ENCODE data around the gene GLB1L.
"Not testable (repeated sequence)": the region's sequence is repeated elsewhere in the genome, so short reads cannot be mapped to it uniquely, and the experiment has no call there.

Gene GLB1L

DNA sequence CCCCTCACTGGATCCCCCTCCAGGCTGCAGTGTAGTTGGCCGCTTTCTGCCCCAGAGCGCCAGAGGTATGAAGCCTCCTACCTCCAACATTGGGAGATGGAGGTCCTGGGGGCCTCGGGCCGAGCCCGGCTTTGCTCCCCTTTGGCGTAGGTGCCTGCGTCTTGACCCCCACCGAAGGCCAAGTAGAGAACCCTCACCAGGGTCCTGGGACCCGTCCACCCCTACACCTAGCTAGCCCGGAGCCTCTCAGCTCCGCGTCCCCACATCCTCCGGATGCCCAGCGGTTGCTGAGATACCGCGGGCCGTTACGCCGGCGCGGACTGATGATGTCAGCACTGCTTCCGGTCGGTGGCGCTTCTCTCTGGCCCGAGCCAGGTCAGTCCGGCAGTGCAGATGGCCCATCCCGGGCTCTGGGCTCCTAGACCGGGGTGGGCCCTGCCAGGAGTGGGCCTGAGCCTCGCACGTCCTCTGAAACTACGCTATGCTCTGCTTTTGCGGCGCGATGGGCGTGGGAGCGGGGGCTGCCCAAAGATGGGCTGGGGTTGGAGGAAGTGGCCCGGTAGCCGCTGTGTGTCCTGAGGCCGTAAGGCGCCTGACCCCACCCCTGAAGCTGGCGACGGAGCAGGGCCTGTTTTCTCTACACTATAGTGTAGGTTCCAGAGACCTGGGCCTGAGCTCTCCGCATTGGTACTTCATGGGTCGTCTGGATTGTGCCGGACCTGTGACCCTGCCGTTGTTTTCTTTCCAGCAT, at the start of gene GLB1L, which contains the start of gene STK16:
Gene GLB1L, minus strand, starts transcription at position 297 of the 751 bp plus-strand sequence. CDS start 1,871 bp downstream, outside the sequence.
Gene STK16, plus strand, starts transcription at position 332 of the 751 bp plus-strand sequence. CDS start 521 bp downstream, outside the sequence.
- peak; percentile 89 for DNase-seq

DNA sequence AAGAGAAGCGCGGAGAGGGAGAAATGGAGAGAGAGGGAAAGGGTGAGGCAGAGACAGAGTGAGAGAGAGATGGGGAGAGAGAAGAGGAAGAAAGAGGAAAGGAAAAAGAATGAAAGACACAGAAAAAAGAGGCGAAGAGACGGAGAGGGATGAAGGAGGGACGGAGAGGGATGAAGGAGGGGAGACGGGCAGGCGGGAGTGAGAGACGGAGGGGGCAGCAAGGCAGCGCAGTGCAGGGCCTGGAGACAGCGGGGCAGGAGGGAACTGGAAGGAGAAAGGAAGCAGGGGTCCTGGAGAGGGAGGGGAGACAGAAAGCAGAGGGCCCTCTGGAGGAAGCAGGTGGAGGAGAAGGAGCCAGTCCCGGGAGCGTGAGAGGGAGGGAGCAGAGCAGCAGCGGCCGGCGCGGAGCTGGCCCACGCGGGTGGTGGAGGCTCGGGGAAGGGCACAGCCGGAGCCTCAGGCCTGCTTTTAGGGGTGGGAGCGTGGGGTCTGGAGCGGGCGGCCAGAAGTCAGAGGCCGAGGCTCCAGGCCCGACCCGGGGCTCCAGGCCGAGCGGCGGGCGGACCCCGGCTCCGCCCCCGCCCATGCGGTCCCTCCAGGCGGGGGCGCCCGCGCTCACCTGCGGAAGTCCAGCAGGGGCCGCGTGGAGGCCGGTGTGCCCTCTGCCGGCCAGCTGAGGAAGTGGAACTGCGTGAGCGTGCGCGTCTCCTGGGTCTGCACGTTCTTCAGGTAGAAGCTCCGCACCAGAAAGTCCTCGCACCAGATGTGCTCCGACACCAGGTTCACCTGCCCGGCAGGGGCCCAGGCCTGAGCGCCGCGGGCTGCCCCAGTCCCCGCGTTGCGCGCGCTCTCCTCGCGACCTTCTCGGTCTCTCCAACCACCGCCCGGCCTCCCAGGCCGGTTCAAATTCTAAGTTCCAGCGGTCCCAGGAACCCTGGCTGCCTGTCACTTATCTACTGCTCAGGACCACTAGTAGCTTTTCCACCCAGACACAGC, 49.4 kb upstream of the GLB1L start:
- DNase-seq: peak; percentile 94

DNA sequence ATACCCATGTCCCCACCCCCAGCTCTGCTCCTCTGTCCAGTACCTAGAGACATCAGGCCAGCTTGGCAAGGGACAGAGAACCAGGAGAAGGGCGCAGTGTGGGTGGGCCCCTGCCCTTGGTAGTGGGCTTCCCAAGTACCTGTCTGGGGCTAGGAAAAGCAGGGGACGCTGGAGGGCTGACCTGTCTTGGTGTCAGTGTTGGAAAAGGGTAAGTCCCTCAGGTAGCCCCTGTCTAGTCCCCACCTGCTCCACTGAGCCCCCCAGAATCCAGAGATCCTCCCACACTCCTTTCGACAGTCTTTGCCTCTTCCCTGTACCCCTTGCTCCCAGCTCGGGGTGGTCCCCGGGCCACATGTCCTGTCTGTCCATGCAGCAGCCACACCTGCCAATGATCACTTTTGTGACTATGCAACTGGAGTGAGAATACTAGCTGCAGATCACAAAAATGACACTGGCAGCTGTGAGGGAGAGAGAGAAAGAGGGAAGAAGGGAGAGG, 48.5 kb upstream of the GLB1L start:
- DNase-seq: no peak

DNA sequence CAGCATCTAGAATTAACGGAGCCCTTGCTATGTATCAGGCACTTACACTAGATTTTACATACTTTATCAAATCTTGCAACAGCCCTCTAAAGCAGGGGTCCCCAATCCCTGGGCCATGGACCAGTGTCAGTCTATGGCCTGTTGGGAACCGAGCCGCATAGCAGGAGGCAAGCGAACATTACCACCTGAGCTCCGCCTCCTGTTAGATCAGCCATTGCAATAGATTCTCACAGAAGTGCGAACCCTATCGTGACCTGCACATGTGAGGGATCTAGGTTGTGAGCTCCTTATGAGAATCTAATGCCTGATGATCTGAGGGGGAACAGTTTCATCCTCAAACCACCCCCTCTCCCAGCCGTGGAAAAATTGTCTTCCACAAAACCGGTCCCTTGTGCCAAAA, 47.4 kb upstream of the GLB1L start:
- no peak for DNase-seq

DNA sequence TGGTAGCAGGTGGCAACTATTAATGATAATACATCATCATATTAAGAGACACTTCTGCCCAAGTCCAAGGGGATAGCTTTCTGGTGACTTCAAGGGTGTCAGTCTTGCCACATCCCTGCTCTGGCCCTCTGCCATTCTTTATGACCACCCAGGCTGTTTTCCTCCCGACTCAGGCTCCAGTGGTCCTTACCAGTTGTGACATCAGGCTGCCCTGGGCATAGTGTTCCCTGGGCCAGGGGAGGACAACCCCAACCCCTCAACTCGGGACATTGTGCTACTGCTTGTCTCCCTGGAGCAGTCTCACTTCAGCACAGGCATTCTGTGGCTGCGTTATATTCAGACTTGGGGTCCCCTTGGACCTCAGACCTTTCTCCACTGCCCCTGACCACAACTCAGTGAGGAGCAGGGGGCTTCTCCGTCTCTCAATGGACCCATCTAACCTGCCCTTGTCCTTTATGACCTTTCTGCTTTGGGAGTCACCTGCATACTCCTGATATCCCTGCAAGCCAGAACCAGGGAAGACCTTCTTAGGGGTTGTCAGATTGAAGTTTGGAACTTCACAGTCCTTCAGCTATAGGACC, 46.8 kb upstream of the GLB1L start:
- no peak for DNase-seq

DNA sequence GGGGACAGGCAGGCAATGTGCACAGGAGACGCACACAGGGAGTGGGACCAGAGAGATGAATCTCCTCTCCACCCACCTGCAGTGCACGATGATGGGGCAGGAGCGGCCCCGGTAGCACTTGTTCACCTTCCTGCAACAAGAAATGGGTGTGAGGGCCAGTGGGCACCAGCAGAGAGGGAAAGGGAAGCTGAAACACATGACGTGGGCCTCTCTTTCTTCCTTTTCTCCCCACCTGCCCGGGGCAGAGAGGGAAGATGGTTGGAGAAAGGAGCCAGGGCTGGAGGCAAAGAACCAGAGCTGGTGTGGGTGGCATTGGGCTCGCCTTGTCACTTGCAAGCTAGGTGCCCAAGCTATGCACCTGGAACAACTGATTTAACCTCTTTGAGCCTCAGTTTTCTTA, 46.1 kb upstream of the GLB1L start:
- no peak for DNase-seq

DNA sequence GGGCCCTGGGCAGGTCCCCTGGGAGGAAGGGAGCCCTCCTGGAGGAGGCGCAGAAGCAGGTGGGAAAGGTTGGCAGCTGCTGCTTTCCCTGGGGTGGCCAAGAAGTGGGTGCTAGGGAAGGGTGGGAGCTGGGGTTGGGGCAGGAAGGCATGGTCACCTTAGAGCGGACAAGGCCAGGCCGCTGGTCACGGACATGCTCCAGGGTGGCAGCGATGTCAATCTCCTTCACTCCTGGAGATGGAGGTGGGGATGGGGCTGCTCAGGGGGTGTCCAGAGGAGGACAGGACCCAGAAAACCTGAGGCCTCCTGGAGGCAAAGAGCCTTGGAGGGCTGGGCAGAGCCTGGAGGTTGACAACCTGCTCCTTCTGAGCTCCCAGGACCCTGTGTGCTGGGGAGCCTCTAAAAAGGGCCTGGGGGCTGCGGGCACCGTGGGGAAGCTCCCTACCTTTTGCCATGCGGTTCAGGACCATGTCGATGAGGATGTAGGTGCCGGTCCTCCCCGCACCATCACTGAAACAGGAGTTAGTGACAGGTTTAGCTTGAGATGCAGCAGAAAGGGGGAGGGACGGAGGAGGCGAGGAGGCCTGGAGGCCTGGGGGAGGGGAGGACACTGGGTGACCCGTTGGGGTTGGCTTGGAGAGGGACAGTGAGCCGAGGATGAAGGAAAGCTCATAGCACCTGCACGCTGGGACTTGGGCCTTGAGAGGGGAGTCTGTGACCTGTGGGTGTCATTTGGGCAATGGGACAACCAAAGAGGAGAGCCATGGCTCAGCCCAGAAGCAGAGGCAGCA, 45.3 kb upstream of the GLB1L start:
- no peak for DNase-seq

DNA sequence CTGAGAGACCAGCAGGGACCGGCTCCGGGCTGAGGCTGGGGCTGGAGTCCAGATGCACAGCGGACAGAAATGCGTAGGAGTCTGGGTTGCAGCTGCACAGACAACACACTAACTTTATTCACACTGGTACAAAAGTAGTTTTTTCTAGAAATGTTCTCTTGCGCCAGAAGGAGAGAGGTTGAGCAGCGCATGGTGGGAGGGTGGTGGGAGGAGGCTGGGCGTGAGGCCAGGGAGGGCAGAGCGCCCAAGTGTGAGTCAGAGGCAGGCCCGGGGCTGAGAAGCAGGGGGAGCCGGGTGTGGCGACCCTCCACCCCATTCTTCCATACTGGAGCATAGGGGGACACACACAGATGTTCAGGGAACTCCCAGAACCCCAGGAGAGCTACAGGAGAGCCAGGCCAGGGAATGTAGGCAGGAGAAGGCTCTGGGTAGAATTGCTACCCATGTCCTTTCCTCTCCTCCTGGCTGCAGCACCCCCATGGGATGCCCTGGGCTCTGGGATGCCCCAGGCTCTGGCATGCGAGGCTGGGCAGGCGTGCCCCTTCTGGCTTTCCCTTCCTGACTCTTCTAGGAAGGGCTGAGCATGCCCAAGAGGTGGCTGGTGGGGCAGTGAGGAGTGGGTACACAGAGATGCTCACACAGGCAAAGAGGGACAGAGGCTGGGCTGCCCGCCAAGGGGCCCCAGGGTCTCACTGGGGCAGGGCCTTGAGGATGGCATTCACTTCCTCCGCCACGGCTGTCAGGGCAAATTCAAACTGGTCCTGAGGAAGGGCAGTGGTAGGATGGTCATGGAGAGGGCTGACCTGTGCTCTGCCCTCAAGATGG, 44.5 kb upstream of the GLB1L start:
- DNase-seq: no peak

DNA sequence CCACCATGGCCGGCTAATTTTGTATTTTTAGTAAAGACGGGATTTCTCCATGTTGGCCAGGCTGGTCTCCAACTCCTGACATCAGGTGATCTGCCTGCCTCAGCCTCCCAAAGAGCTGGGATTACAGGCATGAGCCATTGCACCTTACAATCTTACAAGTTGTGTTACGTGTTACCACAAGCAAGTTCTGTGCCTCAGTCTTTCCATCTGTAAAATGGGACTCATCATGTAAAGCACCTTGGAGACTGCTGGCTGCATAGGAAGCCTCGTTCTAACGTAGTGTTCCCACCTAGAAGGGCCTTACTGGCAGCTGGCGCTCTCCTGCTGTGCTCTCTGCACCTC, 43.9 kb upstream of the GLB1L start:
- no peak for DNase-seq

DNA sequence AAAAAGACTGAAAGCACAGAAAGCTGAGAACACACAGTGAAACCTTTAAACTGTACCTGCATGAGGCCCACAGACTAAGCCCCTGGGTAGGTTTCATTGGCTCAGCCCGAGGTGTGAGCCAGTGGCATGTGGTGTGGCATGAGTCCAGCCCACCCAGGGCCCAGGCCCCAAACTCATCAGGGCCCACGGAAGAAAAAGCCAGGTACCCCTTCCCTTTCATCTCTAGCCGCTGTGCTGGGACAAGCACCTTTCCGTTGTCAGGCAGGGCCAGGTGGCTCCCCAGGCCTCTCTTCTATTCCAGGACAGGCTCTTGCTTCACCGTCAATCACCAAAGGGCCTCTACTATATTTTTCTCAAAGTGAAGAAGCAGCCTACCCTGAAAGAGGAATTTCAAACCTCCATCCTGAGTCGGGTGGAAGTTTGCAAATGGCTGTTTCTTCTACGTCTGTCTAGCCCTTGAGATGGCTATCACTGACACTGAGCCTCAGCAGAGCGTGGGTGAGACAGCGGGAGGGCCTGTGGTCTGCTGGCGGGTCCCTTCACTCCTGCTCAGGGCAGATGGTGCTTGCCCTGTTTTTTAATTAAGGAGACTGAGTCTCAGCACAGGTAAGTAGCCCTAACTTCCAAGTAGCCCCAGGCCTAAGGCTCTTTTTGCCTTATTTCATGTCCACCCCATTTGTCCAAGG, 42.5 kb upstream of the GLB1L start:
- no peak for DNase-seq

DNA sequence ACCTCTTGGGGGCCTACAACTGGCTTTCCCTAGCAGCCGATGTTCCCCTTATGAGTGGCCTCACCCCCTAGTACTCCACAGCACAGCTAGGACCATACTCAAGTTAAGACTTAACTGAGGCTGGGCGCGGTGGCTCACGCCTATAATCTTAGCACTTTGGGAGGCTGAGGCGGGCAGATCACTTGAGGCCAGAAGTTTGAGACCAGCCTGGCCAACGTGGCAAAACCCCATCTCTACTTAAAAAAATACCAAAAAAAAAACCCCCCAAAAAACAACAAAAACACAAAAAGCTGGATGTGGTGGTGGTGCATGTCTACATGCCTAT, 41.8 kb upstream of the GLB1L start:
- not testable (repeated sequence) for DNase-seq

DNA sequence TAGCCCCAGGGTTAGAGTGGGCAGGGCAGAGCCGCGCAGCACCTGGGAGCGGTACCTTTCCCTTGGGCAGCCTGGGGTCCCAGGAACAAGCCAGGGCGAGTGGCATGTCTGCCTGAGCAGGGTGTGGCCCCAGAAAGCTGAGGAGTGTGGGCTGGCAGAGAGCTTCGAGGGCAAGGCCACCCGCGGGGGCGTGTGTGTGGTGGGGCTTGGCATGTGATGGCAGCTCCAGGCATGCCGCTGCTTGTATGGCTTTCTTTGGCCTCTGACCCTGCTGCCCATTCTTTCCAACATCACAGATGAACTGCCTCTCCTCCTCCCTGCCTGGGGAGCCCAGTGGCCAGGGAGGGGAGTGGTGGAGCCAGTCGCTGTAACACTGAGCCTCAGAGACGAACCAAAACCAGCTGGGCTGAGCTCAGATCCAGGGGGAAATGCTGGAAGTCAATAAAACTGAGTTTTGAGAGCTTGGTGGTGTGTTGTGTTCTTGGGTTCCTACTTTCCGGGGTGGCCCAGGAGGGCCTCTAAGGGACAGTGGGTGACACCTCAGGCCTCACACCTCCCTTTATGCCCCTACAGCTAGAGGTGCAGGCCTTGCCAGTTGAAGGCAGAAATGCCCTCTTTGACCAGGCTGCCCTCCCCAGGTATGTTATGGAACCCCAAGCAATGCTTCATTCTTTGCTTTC, 41.3 kb upstream of the GLB1L start:
- DNase-seq: no peak

DNA sequence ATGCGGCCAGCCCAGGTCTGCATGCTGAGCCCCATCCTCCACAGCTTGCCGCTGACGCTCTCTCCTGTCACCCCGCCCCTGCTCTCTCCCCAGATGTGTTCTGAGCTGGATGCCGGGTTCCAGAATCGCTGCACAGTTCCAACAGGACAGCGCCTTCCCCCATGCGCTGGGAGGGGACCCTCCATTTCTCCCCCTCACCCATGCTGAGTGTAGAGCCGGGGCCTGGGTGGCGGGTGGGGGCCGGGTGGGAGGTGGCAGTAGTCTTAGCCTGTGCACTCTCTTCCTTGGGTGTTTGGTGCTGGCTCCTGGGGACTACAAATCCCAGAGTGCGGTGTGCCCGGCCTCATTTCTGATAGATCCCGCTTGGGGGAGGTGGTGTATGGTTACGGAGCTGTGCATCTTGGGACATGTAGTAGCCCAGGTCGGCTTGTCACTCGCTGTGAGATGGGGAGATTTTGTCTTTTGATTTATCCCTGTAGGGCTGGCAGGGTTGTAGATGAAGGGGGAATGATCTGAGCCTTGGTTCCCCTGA, 40.7 kb upstream of the GLB1L start:
- DNase-seq: no peak

DNA sequence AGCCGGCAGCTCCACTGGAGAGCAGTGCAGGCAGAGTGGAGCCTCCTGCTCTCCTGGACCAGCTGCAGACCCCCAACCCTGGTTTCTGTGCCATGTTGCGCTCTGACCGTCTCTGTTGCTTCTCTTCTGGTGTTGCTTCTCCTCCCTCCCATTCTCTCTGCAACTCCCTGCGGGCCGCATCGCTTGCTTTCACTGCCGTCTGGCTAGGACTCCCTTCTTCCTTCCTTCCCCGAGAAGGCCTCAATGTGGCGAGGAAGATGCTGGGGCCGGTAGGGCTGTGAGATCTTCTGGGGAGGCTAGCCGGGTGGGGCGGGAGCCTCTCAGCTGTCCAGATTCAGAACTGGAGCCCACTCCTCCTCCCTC, 40.1 kb upstream of the GLB1L start:
- no peak for DNase-seq

DNA sequence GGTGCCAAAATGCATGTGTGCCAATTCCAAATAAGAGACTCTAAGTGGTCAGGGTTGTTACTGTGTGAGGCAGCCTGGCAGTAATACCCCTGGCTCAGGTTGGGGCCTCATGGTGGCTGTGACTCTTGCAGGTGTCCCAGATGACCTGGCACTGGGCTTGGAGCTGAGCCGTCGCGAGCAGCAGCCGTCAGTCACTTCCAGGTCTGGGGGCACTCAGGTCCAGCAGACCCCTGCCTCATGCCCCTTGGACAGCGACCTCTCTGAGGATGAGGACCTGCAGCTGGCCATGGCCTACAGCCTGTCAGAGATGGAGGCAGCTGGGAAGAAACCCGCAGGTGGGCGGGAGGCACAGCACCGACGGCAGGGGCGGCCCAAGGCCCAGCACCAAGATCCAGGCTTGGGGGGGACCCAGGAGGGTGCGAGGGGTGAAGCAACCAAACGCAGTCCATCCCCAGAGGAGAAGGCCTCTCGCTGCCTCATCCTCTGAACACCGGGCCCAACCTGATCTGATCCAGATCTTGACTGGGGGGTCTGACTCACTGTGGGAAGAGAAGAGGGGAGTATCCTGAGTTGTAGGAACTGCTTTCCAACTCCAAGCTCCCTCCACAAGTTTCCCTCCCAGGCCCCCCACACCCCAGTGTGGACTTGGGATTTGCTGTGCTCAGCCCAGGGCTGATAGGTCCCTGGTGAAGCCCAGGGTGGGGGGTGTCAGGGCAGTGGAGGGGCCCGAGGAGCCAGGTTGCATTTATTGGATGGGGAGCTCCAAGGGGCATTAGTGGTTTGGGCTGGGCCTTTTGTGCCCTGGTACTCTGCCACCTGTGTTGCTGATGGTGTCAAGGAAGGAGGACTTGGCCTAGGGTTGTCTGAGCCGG, 39.5 kb upstream of the GLB1L start:
- no peak for DNase-seq

DNA sequence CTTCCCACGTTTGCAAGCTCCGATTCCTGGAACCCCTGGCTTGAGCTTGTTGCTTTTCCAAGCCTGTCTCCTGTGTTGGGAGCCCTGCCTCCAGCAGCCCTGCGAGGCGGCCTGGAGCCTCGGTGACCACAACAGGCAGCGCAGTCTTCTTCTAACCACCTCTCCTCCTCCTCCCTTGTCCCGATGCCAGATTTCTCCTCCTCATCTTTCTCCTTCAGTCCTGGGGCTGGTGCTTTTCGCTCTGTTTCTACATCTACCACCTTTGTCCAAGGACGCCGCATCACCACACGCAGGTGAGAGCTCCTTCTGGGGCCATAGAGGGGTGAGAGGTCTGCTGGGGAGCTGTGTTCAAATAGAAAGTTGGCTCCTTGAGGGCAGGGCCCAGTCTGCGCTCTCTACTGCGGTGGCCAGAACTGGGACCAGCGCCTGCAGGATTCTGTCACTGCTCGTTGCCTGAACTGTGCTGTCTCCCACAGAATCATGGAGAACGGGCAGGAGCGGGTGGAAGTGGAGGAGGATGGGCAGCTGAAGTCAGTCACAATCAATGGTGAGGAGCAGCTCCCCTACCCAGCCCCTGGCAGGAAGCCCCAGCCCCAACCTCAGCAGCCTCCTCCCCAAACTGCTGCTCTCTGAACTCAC, 37.8 kb upstream of the GLB1L start:
- DNase-seq: no peak

DNA sequence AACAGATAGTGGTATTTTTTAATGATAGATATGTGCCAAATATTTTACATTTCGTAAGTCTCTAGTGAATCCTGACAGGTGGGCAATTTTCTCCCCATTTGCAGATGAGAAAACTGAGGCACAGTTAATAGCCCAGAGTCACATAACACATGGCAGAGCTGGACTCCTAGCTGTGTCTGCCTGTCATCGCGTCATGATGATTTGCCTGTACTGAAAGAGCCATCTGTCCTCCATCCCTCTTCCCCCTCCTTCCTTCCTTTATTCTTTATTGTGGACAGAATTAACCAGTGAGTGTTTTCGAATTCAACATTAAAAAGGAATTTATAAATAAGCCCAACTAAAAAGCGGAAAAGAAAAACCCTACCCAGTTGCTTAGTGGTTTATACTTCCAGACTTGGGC, 37.1 kb upstream of the GLB1L start:
- no peak for DNase-seq

DNA sequence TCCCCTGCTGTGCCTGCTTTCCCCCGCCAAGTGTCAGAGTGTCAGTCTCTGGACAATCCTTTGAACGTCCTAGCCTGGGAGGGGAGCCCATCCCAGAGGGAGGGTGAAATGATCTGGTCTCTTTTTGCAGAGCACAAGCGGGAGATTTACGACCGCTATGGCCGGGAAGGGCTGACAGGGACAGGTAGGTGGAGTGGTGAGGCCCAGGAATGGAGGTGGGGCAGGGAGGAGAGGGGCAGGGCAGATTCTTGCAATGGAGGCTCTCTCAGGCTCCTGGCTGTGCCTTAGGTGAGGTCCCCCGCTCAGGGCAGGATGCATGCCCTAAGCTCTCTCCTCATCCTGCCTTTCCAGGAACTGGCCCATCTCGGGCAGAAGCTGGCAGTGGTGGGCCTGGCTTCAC, 36.3 kb upstream of the GLB1L start:
- no peak for DNase-seq

DNA sequence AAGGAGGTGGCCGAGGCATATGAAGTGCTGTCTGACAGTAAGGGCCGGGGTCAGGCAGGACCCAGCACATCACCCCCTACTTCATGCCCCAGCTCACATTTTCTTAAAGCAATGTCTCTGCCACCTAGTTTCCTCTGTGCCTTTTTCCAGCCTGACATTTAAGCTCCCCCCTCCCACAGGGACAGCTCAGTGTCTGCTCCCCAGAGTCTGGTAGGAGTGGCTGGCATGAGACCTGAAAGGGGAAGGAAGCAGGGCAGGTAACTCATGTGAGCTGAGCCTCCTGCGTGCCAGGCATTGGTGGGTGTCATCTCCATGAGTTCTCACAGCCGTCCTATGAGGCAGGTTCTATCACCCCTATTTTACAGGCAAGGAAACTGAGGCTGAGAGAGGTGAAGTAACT, 35.4 kb upstream of the GLB1L start:
- DNase-seq: no peak

Data from CD4-positive, alpha-beta T cell treated with Interleukin-17A for 4 hours (primary cell).